ENCODE results near the gene LETM1.

Gene LETM1

DNA sequence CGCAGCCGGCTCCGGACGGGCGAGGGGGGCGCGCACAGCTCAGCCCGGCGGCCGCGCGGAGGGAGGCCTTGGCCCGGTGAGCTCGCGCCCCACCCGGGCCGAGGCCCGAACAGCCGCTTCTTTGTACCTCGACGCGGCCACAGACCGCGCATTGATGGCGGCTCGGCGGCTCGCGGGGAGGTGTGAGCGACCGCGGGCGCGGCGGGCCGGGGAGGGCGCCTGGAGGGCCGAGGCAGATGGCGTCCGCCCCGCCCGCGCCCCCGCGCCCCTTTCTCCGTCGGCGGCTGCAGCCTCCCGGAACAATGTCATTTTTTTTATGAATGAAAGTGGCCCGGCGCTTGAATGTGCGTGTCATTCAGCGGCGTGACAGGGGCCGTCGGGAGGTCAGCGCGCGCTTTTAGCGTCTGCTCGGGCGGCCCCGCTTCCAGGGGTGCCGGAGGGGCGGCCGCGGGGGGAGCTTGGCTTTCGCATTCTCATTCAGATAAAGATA lies 61.1 kb downstream of the LETM1 start:
- Histone ChIP-seq H3K27me3 (replicated peaks; ENCODE audit: control insufficient read depth, insufficient read depth, low read length, poor library complexity, severe bottlenecking) (peaks cover 30% of the 10 kb centered on the region), H3K9me3 (ENCODE audit: control insufficient read depth, low read length) (no peaks in the 10 kb centered on the region), H3K4me3 (ENCODE audit: insufficient read depth, low read depth, low read length, poor library complexity, severe bottlenecking) (no peak overlapping the region), H3K36me3 (ENCODE audit: control insufficient read depth, insufficient read depth, low read length) (no peaks in the 10 kb centered on the region), H3K27ac (ENCODE audit: insufficient read depth, low read length, poor library complexity, severe bottlenecking) (no peak overlapping the region), H3K4me1 (ENCODE audit: control insufficient read depth, insufficient read depth, low read length, poor library complexity, severe bottlenecking) (peaks cover 16% of the 10 kb centered on the region)
- no peak for DNase-seq

DNA sequence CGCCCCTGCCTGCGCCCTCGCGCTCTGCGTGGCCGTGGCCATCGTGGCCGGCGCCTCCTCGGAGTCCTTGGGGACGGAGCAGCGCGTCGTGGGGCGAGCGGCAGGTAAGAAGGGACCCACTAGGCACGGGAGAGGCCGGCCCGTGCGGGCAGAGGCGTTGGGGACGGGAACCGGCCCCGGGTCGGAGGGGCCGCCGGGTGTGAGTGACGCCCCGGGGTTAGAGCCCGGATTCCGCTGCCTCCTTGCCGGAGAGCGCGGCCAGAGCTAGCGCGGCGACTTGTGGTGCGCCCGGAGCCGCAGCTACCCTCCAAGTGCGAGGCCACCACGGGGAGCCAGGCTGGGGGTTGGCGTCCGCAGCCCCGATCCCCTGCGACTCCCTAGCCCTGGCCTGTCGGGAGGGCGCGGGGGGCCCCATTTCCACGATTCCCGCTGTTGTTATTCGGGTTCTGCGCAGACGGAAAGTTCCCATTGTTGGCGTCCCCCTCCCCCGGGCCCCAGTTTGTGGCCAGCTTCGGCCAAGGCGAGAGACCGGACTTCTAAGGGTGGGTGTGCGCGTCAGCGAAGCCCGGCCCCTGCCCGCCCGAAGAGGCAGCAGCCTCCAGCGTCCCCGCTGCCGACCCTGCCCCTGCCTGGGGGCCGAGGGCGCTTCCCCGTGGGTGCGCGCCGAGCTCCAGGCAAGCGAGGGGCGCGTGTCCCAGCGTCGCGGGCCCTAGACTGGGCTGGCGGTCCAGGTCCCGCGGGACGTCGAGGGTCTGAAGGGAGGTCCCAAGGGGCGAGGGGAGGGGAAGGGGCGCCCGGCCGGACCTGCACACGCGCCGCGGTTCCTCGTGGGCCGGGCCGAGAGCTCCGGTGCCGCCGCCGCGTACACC lies 61.8 kb downstream of the LETM1 start:
- H3K4me1 ChIP-seq (ENCODE audit: control insufficient read depth, insufficient read depth, low read length, poor library complexity, severe bottlenecking), result peaks cover 16% of the 10 kb centered on the region
- H3K27me3 ChIP-seq (replicated peaks; ENCODE audit: control insufficient read depth, insufficient read depth, low read length, poor library complexity, severe bottlenecking), result peaks cover 30% of the 10 kb centered on the region

DNA sequence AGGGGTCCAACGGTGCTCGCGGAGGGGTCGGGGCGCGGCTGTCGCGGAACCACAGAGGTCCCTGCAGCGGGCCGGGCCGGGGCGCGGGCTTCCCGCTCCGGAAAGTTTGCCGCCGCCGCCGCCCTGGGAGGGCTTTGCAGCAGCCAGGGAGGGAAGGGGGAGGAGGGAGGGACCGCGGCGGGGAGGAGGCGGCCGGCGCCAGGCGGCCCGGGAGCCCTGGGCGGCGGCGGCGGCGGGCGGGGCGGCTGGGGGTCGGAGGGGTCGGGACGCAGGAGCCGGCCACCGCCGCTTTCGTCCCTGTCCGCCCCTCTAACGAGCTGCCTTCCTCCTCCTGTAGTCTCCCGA lies 62.5 kb downstream of the LETM1 start:
- Histone ChIP-seq H3K27ac (ENCODE audit: insufficient read depth, low read length, poor library complexity, severe bottlenecking) (no peak overlapping the region), H3K4me3 (ENCODE audit: insufficient read depth, low read depth, low read length, poor library complexity, severe bottlenecking) (peak overlapping the region; percentile 39), H3K4me1 (ENCODE audit: control insufficient read depth, insufficient read depth, low read length, poor library complexity, severe bottlenecking) (peaks cover 16% of the 10 kb centered on the region), H3K9me3 (ENCODE audit: control insufficient read depth, low read length) (no peaks in the 10 kb centered on the region), H3K36me3 (ENCODE audit: control insufficient read depth, insufficient read depth, low read length) (no peaks in the 10 kb centered on the region), H3K27me3 (replicated peaks; ENCODE audit: control insufficient read depth, insufficient read depth, low read length, poor library complexity, severe bottlenecking) (peaks cover 30% of the 10 kb centered on the region)
- peak in 2 of 3 donors; percentile 14 to 17 for DNase-seq

More for the DNA sequence above, 61.8 kb downstream of the LETM1 start:
- Histone ChIP-seq H3K27ac (ENCODE audit: insufficient read depth, low read length, poor library complexity, severe bottlenecking) (no peak overlapping the region), H3K36me3 (ENCODE audit: control insufficient read depth, insufficient read depth, low read length) (no peaks in the 10 kb centered on the region), H3K4me3 (ENCODE audit: insufficient read depth, low read depth, low read length, poor library complexity, severe bottlenecking) (peak overlapping the region; percentile 48), H3K9me3 (ENCODE audit: control insufficient read depth, low read length) (no peaks in the 10 kb centered on the region)
- no peak for DNase-seq

DNA sequence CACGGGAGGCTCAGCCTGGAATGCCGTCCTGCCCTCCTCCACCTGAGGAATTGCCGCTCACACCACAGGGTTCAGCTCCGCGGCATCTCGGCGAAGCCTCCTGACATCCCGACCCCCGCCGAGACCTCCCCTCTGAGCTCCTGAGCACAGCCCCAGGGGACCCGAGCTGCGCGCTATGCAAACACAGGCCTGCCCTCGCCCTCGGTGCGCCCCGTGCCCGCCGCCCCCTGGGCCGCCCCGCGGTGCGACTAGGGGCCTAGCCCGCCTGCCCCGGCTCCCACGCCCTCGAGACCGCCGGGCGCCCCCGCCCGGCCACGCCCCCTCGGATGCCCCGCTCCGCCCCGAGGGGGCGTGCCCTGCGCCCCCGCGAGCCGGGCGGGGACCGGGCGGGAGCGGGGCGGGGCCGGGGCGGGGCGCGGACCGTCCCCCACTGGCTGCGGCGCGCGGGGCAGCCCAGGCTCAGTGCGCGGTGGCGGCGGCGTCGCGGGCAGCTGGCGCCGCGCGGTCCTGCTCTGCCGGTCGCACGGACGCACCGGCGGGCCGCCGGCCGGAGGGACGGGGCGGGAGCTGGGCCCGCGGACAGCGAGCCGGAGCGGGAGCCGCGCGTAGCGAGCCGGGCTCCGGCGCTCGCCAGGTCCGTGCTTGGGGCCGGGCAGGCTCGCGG lies 63.0 kb downstream of the LETM1 start, which contains the start of gene FGFR3:
Gene FGFR3, plus strand, starts transcription at position 462 of the 664 bp plus-strand sequence. CDS start 642 bp downstream, outside the sequence.
- no peak within 1 kb of the TSS for H3K27ac ChIP-seq (ENCODE audit: insufficient read depth, low read length, poor library complexity, severe bottlenecking)
- peak in 1 of 3 donors; percentile 6 for DNase-seq
- no peaks in the 10 kb centered on the region for H3K36me3 ChIP-seq (ENCODE audit: control insufficient read depth, insufficient read depth, low read length)
- no peaks in the 10 kb centered on the region for H3K9me3 ChIP-seq (ENCODE audit: control insufficient read depth, low read length)
- peaks cover 30% of the 10 kb centered on the region for H3K27me3 ChIP-seq (replicated peaks; ENCODE audit: control insufficient read depth, insufficient read depth, low read length, poor library complexity, severe bottlenecking)
- peak within 1 kb of the TSS; percentile 48 for H3K4me3 ChIP-seq (ENCODE audit: insufficient read depth, low read depth, low read length, poor library complexity, severe bottlenecking)
- H3K4me1 ChIP-seq (ENCODE audit: control insufficient read depth, insufficient read depth, low read length, poor library complexity, severe bottlenecking), result peaks cover 16% of the 10 kb centered on the region

DNA sequence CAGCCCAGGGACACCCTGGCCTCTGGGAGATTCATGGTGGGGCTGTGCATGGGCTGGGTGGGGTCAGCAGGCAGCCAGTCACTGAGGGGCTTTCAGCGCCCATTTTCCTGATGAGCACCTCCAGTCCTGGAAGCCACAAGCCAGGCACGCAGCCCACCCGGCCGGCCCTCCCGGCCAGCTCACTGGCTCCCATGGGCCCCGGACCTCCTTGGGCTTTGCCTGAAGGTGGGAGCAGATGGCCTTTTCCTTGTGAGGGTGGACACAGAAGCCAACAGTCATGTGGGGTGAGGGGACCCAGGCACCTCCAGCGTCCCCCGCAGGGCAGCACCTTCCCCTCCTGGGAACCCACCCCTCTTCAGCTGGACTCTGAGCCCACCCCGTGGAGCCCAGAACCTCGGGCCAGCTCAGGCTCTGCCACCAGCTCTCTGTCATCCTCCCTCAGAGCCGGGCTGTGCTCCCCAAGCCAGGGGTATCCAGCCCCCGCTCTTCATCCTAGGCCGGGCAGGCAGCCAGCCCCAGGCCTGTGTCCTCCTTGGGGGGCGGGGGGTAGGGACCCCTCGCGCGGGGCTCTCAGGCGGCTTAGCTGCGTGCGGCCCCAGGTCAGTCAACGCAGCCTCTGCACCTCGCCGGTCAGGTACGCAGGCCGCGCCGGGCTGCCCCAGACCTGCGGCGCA lies 63.7 kb downstream of the LETM1 start:
- no peak overlapping the region for H3K27ac ChIP-seq (ENCODE audit: insufficient read depth, low read length, poor library complexity, severe bottlenecking)
- H3K9me3 ChIP-seq (ENCODE audit: control insufficient read depth, low read length), result no peaks in the 10 kb centered on the region
- DNase-seq, result no peak
- H3K27me3 ChIP-seq (replicated peaks; ENCODE audit: control insufficient read depth, insufficient read depth, low read length, poor library complexity, severe bottlenecking), result peaks cover 29% of the 10 kb centered on the region
- H3K4me1 ChIP-seq (ENCODE audit: control insufficient read depth, insufficient read depth, low read length, poor library complexity, severe bottlenecking), result peaks cover 16% of the 10 kb centered on the region
- no peak overlapping the region for H3K4me3 ChIP-seq (ENCODE audit: insufficient read depth, low read depth, low read length, poor library complexity, severe bottlenecking)
- no peaks in the 10 kb centered on the region for H3K36me3 ChIP-seq (ENCODE audit: control insufficient read depth, insufficient read depth, low read length)

GRCh38 chr4:1790005-1790404 lies 66.0 kb downstream of the LETM1 start:
- H3K27ac ChIP-seq (ENCODE audit: insufficient read depth, low read length, poor library complexity, severe bottlenecking), result no peak overlapping the region
- no peak for DNase-seq
- no peak overlapping the region for H3K4me3 ChIP-seq (ENCODE audit: insufficient read depth, low read depth, low read length, poor library complexity, severe bottlenecking)

GRCh38 chr4:1789552-1789951 lies 66.4 kb downstream of the LETM1 start:
- H3K9me3 ChIP-seq (ENCODE audit: control insufficient read depth, low read length), result no peaks in the 10 kb centered on the region
- no peaks in the 10 kb centered on the region for H3K36me3 ChIP-seq (ENCODE audit: control insufficient read depth, insufficient read depth, low read length)
- H3K27me3 ChIP-seq (replicated peaks; ENCODE audit: control insufficient read depth, insufficient read depth, low read length, poor library complexity, severe bottlenecking), result peaks cover 8% of the 10 kb centered on the region
- H3K27ac ChIP-seq (ENCODE audit: insufficient read depth, low read length, poor library complexity, severe bottlenecking), result no peak overlapping the region
- peaks cover 7% of the 10 kb centered on the region for H3K4me1 ChIP-seq (ENCODE audit: control insufficient read depth, insufficient read depth, low read length, poor library complexity, severe bottlenecking)
- H3K4me3 ChIP-seq (ENCODE audit: insufficient read depth, low read depth, low read length, poor library complexity, severe bottlenecking), result no peak overlapping the region
- DNase-seq, result no peak

More at GRCh38 chr4:1790005-1790404, 66.0 kb downstream of the LETM1 start:
- peaks cover 8% of the 10 kb centered on the region for H3K4me1 ChIP-seq (ENCODE audit: control insufficient read depth, insufficient read depth, low read length, poor library complexity, severe bottlenecking)
- H3K27me3 ChIP-seq (replicated peaks; ENCODE audit: control insufficient read depth, insufficient read depth, low read length, poor library complexity, severe bottlenecking), result peaks cover 8% of the 10 kb centered on the region
- H3K9me3 ChIP-seq (ENCODE audit: control insufficient read depth, low read length), result no peaks in the 10 kb centered on the region
- H3K36me3 ChIP-seq (ENCODE audit: control insufficient read depth, insufficient read depth, low read length), result no peaks in the 10 kb centered on the region

DNA sequence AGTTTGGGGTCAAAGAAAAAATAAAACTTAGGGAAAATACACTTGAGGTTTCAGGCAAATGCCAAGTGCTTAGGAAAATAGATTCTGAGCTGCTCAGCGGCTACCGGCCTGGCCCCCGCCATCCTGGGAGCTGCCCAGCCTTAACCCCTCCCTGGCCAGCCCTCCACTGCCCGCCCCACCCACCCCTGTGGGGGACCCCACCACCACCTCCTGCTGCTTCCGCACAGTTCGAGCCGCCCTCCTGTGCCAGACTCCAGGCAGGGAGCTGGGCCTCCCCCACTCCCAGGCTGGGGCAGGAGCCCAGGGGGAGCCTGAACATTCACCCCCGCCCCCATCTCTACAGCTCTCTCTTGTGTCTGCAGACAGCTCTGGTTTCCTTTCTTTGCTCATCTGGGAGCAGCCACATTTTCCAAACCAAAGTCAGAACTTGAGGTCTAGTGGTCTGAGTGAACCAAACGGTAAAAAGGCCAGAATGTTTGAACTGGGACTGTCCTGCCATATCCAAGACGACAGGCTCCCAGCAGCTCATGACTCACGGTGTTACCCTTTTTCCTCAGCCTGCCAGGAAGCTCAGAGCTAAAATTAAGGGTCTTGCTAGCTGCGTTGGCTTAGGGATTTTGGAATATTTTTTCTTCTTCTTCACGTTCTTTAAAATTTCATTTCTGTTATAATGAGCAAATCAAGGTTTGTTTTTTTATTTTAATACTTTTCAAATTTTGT lies 67.5 kb downstream of the LETM1 start:
- no peaks in the 10 kb centered on the region for H3K9me3 ChIP-seq (ENCODE audit: control insufficient read depth, low read length)
- H3K36me3 ChIP-seq (ENCODE audit: control insufficient read depth, insufficient read depth, low read length), result no peaks in the 10 kb centered on the region
- no peaks in the 10 kb centered on the region for H3K4me1 ChIP-seq (ENCODE audit: control insufficient read depth, insufficient read depth, low read length, poor library complexity, severe bottlenecking)
- H3K27me3 ChIP-seq (replicated peaks; ENCODE audit: control insufficient read depth, insufficient read depth, low read length, poor library complexity, severe bottlenecking), result no peaks in the 10 kb centered on the region
- no peak for DNase-seq
- H3K27ac ChIP-seq (ENCODE audit: insufficient read depth, low read length, poor library complexity, severe bottlenecking), result no peak overlapping the region
- no peak overlapping the region for H3K4me3 ChIP-seq (ENCODE audit: insufficient read depth, low read depth, low read length, poor library complexity, severe bottlenecking)

- Histone ChIP-seq H3K36me3 (ENCODE audit: control insufficient read depth, insufficient read depth, low read length) (no peaks in the 10 kb centered on the region), H3K4me3 (ENCODE audit: insufficient read depth, low read depth, low read length, poor library complexity, severe bottlenecking) (no peak overlapping the region), H3K27ac (ENCODE audit: insufficient read depth, low read length, poor library complexity, severe bottlenecking) (no peak overlapping the region), H3K27me3 (replicated peaks; ENCODE audit: control insufficient read depth, insufficient read depth, low read length, poor library complexity, severe bottlenecking) (no peaks in the 10 kb centered on the region), H3K4me1 (ENCODE audit: control insufficient read depth, insufficient read depth, low read length, poor library complexity, severe bottlenecking) (no peaks in the 10 kb centered on the region), H3K9me3 (ENCODE audit: control insufficient read depth, low read length) (no peaks in the 10 kb centered on the region)
- DNase-seq, result no peak
Measured at GRCh38 chr4:1787411-1788077, 68.4 kb downstream of the LETM1 start.

Measured in effector memory CD4-positive, alpha-beta T cell (primary cell).